Measurements from ENCODE around the gene ERGIC2. TPM values are rescaled to one million over a fixed set of nuclear protein-coding genes. Genes with fewer than 3 reads are reported as not detected.
A peak's percentile ranks its signal among the peaks of the same experiment; 100 is the strongest.

ERGIC2 gene
- polyA plus RNA-seq (2013, experiment 1 of 2): 40.5 TPM
- polyA plus RNA-seq (2013, experiment 2 of 2): 46.0 TPM

- no peaks in the 10 kb centered on the region for H3K27me3 ChIP-seq (ENCODE audit: insufficient read depth, low read length)
- peak within 1 kb of the TSS; percentile 98 for H3K9ac ChIP-seq (ENCODE audit: low read depth, low read length)
- no peaks in the 10 kb centered on the region for H3K9me3 ChIP-seq (ENCODE audit: insufficient read depth, low read depth, low read length)
- H3K36me3 ChIP-seq (ENCODE audit: insufficient read depth, low read length): peaks cover 7% of the 10 kb centered on the region; the same call in 1 of the 2 replicates
- peak within 1 kb of the TSS; percentile 89 for H3K27ac ChIP-seq (ENCODE audit: low read depth, low read length)
- H3K4me3 ChIP-seq (ENCODE audit: low read length): peak within 1 kb of the TSS; percentile 93
- peaks cover 11% of the 10 kb centered on the region; the same call in 1 of the 2 replicates for H3K4me1 ChIP-seq (ENCODE audit: insufficient read depth, low read length)
- WGBS: under 1% methylated on average over 55 of the region's 55 CpGs
Measured at GRCh38 chr12:29380536-29381523, at the start of gene ERGIC2. Gene ERGIC2 (minus strand): TSS chr12:29381172. CDS start chr12:29371633, 9,539 bp downstream.

GRCh38 chr12:29430716-29431044, 49.7 kb upstream of the ERGIC2 start:
- WGBS: 96% methylated on average over 1 of the region's 2 CpGs
- peaks cover 7% of the 10 kb centered on the region; the same call in 1 of the 2 replicates for H3K4me1 ChIP-seq (ENCODE audit: insufficient read depth, low read length)
- no peaks in the 10 kb centered on the region for H3K9me3 ChIP-seq (ENCODE audit: insufficient read depth, low read depth, low read length)
- no peak overlapping the region for H3K9ac ChIP-seq (ENCODE audit: low read depth, low read length)
- H3K27ac ChIP-seq (ENCODE audit: low read depth, low read length): peak overlapping the region; percentile 66; the same call in 1 of the 2 replicates
- no peaks in the 10 kb centered on the region for H3K27me3 ChIP-seq (ENCODE audit: insufficient read depth, low read length)
- no peak overlapping the region for H3K4me3 ChIP-seq (ENCODE audit: low read length)
- H3K36me3 ChIP-seq (ENCODE audit: insufficient read depth, low read length): no peaks in the 10 kb centered on the region

- no peaks in the 10 kb centered on the region for H3K36me3 ChIP-seq (ENCODE audit: insufficient read depth, low read length)
- no peak overlapping the region for H3K4me3 ChIP-seq (ENCODE audit: low read length)
- H3K4me1 ChIP-seq (ENCODE audit: insufficient read depth, low read length): peaks cover 7% of the 10 kb centered on the region; the same call in 1 of the 2 replicates
- 89% methylated on average over 3 of the region's 3 CpGs for WGBS
- H3K27me3 ChIP-seq (ENCODE audit: insufficient read depth, low read length): no peaks in the 10 kb centered on the region
- no peaks in the 10 kb centered on the region for H3K9me3 ChIP-seq (ENCODE audit: insufficient read depth, low read depth, low read length)
- no peak overlapping the region for H3K9ac ChIP-seq (ENCODE audit: low read depth, low read length)
- peak overlapping the region; percentile 66; the same call in 1 of the 2 replicates for H3K27ac ChIP-seq (ENCODE audit: low read depth, low read length)
Measured at GRCh38 chr12:29429999-29430715, 49.2 kb upstream of the ERGIC2 start.

- 0 out of 2 replicates have a peak, but pooled peaks cover under 1% of the 10 kb centered on the region for H3K9me3 ChIP-seq (ENCODE audit: insufficient read depth, low read depth, low read length)
- H3K27me3 ChIP-seq (ENCODE audit: insufficient read depth, low read length): no peaks in the 10 kb centered on the region
- no peak overlapping the region for H3K9ac ChIP-seq (ENCODE audit: low read depth, low read length)
- H3K4me3 ChIP-seq (ENCODE audit: low read length): no peak overlapping the region
- no peaks in the 10 kb centered on the region for H3K36me3 ChIP-seq (ENCODE audit: insufficient read depth, low read length)
- H3K4me1 ChIP-seq (ENCODE audit: insufficient read depth, low read length): peaks cover 7% of the 10 kb centered on the region; the same call in 1 of the 2 replicates
- H3K27ac ChIP-seq (ENCODE audit: low read depth, low read length): no peak overlapping the region
Measured at GRCh38 chr12:29428633-29429032, 47.7 kb upstream of the ERGIC2 start.

- peaks cover 7% of the 10 kb centered on the region; the same call in 1 of the 2 replicates for H3K4me1 ChIP-seq (ENCODE audit: insufficient read depth, low read length)
- H3K36me3 ChIP-seq (ENCODE audit: insufficient read depth, low read length): no peaks in the 10 kb centered on the region
- H3K9ac ChIP-seq (ENCODE audit: low read depth, low read length): no peak overlapping the region
- no peak overlapping the region for H3K4me3 ChIP-seq (ENCODE audit: low read length)
- WGBS: 86% methylated on average over 4 of the region's 4 CpGs
- H3K9me3 ChIP-seq (ENCODE audit: insufficient read depth, low read depth, low read length): peaks cover 7% of the 10 kb centered on the region; the same call in 1 of the 2 replicates
- H3K27ac ChIP-seq (ENCODE audit: low read depth, low read length): no peak overlapping the region
- no peaks in the 10 kb centered on the region for H3K27me3 ChIP-seq (ENCODE audit: insufficient read depth, low read length)
Measured at GRCh38 chr12:29427964-29428363, 47.0 kb upstream of the ERGIC2 start.

GRCh38 chr12:29426498-29426897, 45.5 kb upstream of the ERGIC2 start:
- 97% methylated on average over 2 of the region's 2 CpGs for WGBS
- H3K9ac ChIP-seq (ENCODE audit: low read depth, low read length): no peak overlapping the region
- no peak overlapping the region for H3K27ac ChIP-seq (ENCODE audit: low read depth, low read length)
- H3K27me3 ChIP-seq (ENCODE audit: insufficient read depth, low read length): no peaks in the 10 kb centered on the region
- peaks cover 7% of the 10 kb centered on the region; the same call in 1 of the 2 replicates for H3K9me3 ChIP-seq (ENCODE audit: insufficient read depth, low read depth, low read length)
- H3K36me3 ChIP-seq (ENCODE audit: insufficient read depth, low read length): no peaks in the 10 kb centered on the region
- H3K4me3 ChIP-seq (ENCODE audit: low read length): no peak overlapping the region
- H3K4me1 ChIP-seq (ENCODE audit: insufficient read depth, low read length): peaks cover 7% of the 10 kb centered on the region; the same call in 1 of the 2 replicates

- Histone ChIP-seq H3K4me3 (ENCODE audit: low read length) (no peak overlapping the region), H3K4me1 (ENCODE audit: insufficient read depth, low read length) (peaks cover 7% of the 10 kb centered on the region; the same call in 1 of the 2 replicates), H3K27ac (ENCODE audit: low read depth, low read length) (no peak overlapping the region), H3K9ac (ENCODE audit: low read depth, low read length) (no peak overlapping the region), H3K36me3 (ENCODE audit: insufficient read depth, low read length) (no peaks in the 10 kb centered on the region), H3K27me3 (ENCODE audit: insufficient read depth, low read length) (no peaks in the 10 kb centered on the region), H3K9me3 (ENCODE audit: insufficient read depth, low read depth, low read length) (peaks cover 7% of the 10 kb centered on the region; the same call in 1 of the 2 replicates)
- 100% methylated on average over 1 of the region's 2 CpGs for WGBS
Measured at GRCh38 chr12:29425722-29426121, 44.8 kb upstream of the ERGIC2 start.

- Histone ChIP-seq H3K36me3 (ENCODE audit: insufficient read depth, low read length) (no peaks in the 10 kb centered on the region), H3K9ac (ENCODE audit: low read depth, low read length) (no peak overlapping the region), H3K4me1 (ENCODE audit: insufficient read depth, low read length) (no peaks in the 10 kb centered on the region), H3K9me3 (ENCODE audit: insufficient read depth, low read depth, low read length) (peaks cover 10% of the 10 kb centered on the region), H3K4me3 (ENCODE audit: low read length) (no peak overlapping the region), H3K27ac (ENCODE audit: low read depth, low read length) (no peak overlapping the region), H3K27me3 (ENCODE audit: insufficient read depth, low read length) (no peaks in the 10 kb centered on the region)
Measured at GRCh38 chr12:29416748-29417147, 35.8 kb upstream of the ERGIC2 start.

- Histone ChIP-seq H3K36me3 (ENCODE audit: insufficient read depth, low read length) (no peaks in the 10 kb centered on the region), H3K9me3 (ENCODE audit: insufficient read depth, low read depth, low read length) (peaks cover 10% of the 10 kb centered on the region), H3K27ac (ENCODE audit: low read depth, low read length) (no peak overlapping the region), H3K4me3 (ENCODE audit: low read length) (no peak overlapping the region), H3K4me1 (ENCODE audit: insufficient read depth, low read length) (no peaks in the 10 kb centered on the region), H3K9ac (ENCODE audit: low read depth, low read length) (no peak overlapping the region), H3K27me3 (ENCODE audit: insufficient read depth, low read length) (no peaks in the 10 kb centered on the region)
- 85% methylated on average over 4 of the region's 4 CpGs for WGBS
Measured at GRCh38 chr12:29415111-29415510, 34.1 kb upstream of the ERGIC2 start.

GRCh38 chr12:29414368-29414767, 33.4 kb upstream of the ERGIC2 start:
- Histone ChIP-seq H3K9me3 (ENCODE audit: insufficient read depth, low read depth, low read length) (peaks cover 10% of the 10 kb centered on the region), H3K4me3 (ENCODE audit: low read length) (no peak overlapping the region), H3K4me1 (ENCODE audit: insufficient read depth, low read length) (no peaks in the 10 kb centered on the region), H3K27me3 (ENCODE audit: insufficient read depth, low read length) (no peaks in the 10 kb centered on the region), H3K27ac (ENCODE audit: low read depth, low read length) (no peak overlapping the region), H3K9ac (ENCODE audit: low read depth, low read length) (no peak overlapping the region), H3K36me3 (ENCODE audit: insufficient read depth, low read length) (no peaks in the 10 kb centered on the region)

GRCh38 chr12:29405561-29405960, 24.6 kb upstream of the ERGIC2 start:
- Histone ChIP-seq H3K4me3 (ENCODE audit: low read length) (no peak overlapping the region), H3K36me3 (ENCODE audit: insufficient read depth, low read length) (no peaks in the 10 kb centered on the region), H3K27ac (ENCODE audit: low read depth, low read length) (no peak overlapping the region), H3K27me3 (ENCODE audit: insufficient read depth, low read length) (no peaks in the 10 kb centered on the region), H3K9me3 (ENCODE audit: insufficient read depth, low read depth, low read length) (no peaks in the 10 kb centered on the region), H3K9ac (ENCODE audit: low read depth, low read length) (no peak overlapping the region), H3K4me1 (ENCODE audit: insufficient read depth, low read length) (no peaks in the 10 kb centered on the region)
- WGBS: 92% methylated on average over 2 of the region's 4 CpGs

Measured in HUES64 (cell line).